Measurements from ENCODE around the gene POLR3H. TPM values are rescaled to one million over a fixed set of nuclear protein-coding genes. Genes with fewer than 3 reads are reported as not detected.

The POLR3H gene
- total RNA-seq, 4 donors from 2014 or later, result 10.2 to 30.3 (median 19.9) TPM

Other genes starting within 250 kb of the POLR3H start
- 10 to 100 TPM; 14.4 to 52.6 (median 21.1) TPM for gene ZC3H7B, start 242.9 kb downstream of the POLR3H start, total RNA-seq
- gene TEF, start 162.5 kb downstream of the POLR3H start, total RNA-seq, result 10 to 100 TPM; 12.1 to 30.1 (median 18.5) TPM
- 10 to 100 TPM; 35.5 to 80.6 (median 43.9) TPM for gene TOB2, start 97.7 kb downstream of the POLR3H start, total RNA-seq
- 10 to 100 TPM; 17.3 to 48.4 (median 34.6) TPM for gene PHF5A, start 75.8 kb downstream of the POLR3H start, total RNA-seq
- 100 to 1,000 TPM in 1 of 4 donors, 10 to 100 TPM in 3; 78.7 to 218 (median 90.0) TPM for gene ACO2, start 75.4 kb downstream of the POLR3H start, total RNA-seq
- gene CSDC2, start 16.5 kb upstream of the POLR3H start, total RNA-seq, result under 1 TPM in 2 of 4 donors, not detected in 2; 0.22 to 0.51 TPM
- gene PMM1, start 45.4 kb upstream of the POLR3H start, total RNA-seq, result 100 to 1,000 TPM in 1 of 4 donors, 10 to 100 TPM in 3; 38.6 to 182 (median 81.7) TPM
- gene DESI1, start 76.6 kb upstream of the POLR3H start, total RNA-seq, result 10 to 100 TPM in 3 of 4 donors, 1 to 10 TPM in 1; 9.2 to 29.0 (median 17.8) TPM
- gene XRCC6, start 76.8 kb upstream of the POLR3H start, total RNA-seq, result 100 to 1,000 TPM; 151 to 186 (median 169) TPM
- gene SNU13, start 144.4 kb upstream of the POLR3H start, total RNA-seq, result 100 to 1,000 TPM in 1 of 4 donors, 10 to 100 TPM in 3; 65.2 to 106 (median 88.6) TPM
- 10 to 100 TPM in 2 of 4 donors, 1 to 10 TPM in 1, under 1 TPM in 1; 0.16 to 13.6 (median 6.3) TPM for gene MEI1, start 155.0 kb upstream of the POLR3H start, total RNA-seq